Stimulated activated naive CD4-positive, alpha-beta T cell treated with Interleukin-2 at 50 U/mL for 16 hours (primary cell): Measurements from ENCODE around the gene FAM9B.

Source experiments
- DNase-seq: peaks from one replicate; lab custom pipeline; 2025; lab: John Stamatoyannopoulos, UW

FAM9B gene

GRCh38 chrX:8980756-8981155 lies 53.2 kb downstream of the FAM9B start:
- DNase-seq: no peak
